HCT116 (cell line): ENCODE data around the gene GRIK4. TPM values are rescaled to one million over a fixed set of nuclear protein-coding genes. Genes with fewer than 3 reads are reported as not detected.

Source experiments
- ATAC-seq: fragments of 200-7000 bp; cut with Tn5 transposase; 2 replicates; pipeline ENCODE4 v1.9.1; 2020; ENCODE audit warnings: mild to moderate bottlenecking, moderate library complexity
- BruUV-seq: library from RNA; stranded (reverse); fragments of 400-500 nt; replicated peaks from 2 replicates; lab custom pipeline; 2021; lab: Mats Ljungman, UMichigan
- CTCF ChIA-PET: fragments of 300-600 bp; sonication (Branson Sonifier 250); formaldehyde crosslinking; loops from one replicate; lab custom pipeline; 2021; ENCODE audit warnings: antibody characterized with exemption; lab: Charles Lee
- POLR2A ChIA-PET: fragments of 300-600, 350-600 bp; sonication (Branson Sonifier 250); formaldehyde crosslinking; loops from one replicate; lab custom pipeline; 2021; ENCODE audit warnings: antibody characterized with exemption; lab: Charles Lee
- RAD21 ChIA-PET, 2 experiments: fragments of 300-600 bp; sonication (Branson Sonifier 250); formaldehyde crosslinking; loops; one replicate each; lab custom pipeline; 2023; ENCODE audit warnings: low total read pairs in 2 of 2; ENCODE audit not compliant: uncharacterized antibody in 2 of 2, unreplicated experiment in 2 of 2, low non-redundant PET in 1 of 2; lab: Charles Lee
- DNase-seq: peaks from one replicate; pipeline ENCODE4 v3.0.0-alpha.2; 2010; ENCODE audit warnings: low read depth, low spot score
- H2AFZ ChIP-seq: fragments of 200-600 bp; shearing (Covaris generic), sonication (generic); 2 replicates; pipeline ENCODE4 v1.6.1; 2017; ENCODE audit warnings: low read depth, mixed run types, mixed read lengths, antibody characterized with exemption, low read length; ENCODE audit not compliant: poor library complexity, severe bottlenecking
- H3K27ac ChIP-seq: 2 replicates; pipeline ENCODE4 v1.5.1; 2012; ENCODE audit warnings: low read depth, low read length
- H3K27me3 ChIP-seq: fragments of 200-600 bp; sonication (generic); 2 replicates; pipeline ENCODE4 v1.6.1; 2016; ENCODE audit warnings: mixed run types, low read length, mixed read lengths; ENCODE audit not compliant: insufficient read depth
- H3K36me3 ChIP-seq, 2 experiments: fragments of 200-500 bp in 1 of 2; fragments of 200-600 bp in 1 of 2; sonication (Bioruptor generic) in 1 of 2; sonication (generic) in 1 of 2; 2 replicates each; pipeline versions ENCODE4 v1.5.1 to v1.6.1; 2014 to 2016; ENCODE audit warnings: low read length in 2 of 2, inconsistent platforms in 1 of 2, mixed read lengths in 1 of 2, mixed run types in 1 of 2; ENCODE audit not compliant: insufficient read depth in 2 of 2, control insufficient read depth in 1 of 2
- H3K4me1 ChIP-seq, 2 experiments: fragments of 200-600 bp in 1 of 2; sonication (generic) in 1 of 2; 2 replicates each; pipeline versions ENCODE4 v1.5.1 to v1.6.1; 2012 to 2017; ENCODE audit warnings: low read length in 2 of 2, inconsistent platforms in 1 of 2, mild to moderate bottlenecking in 1 of 2, mixed read lengths in 1 of 2, mixed run types in 1 of 2, moderate library complexity in 1 of 2; ENCODE audit not compliant: insufficient read depth in 2 of 2, control insufficient read depth in 1 of 2
- H3K4me2 ChIP-seq: fragments of 200-600 bp; sonication (generic); 2 replicates; pipeline ENCODE4 v1.6.1; 2017; ENCODE audit warnings: mixed run types, low read length, mixed read lengths
- H3K4me3 ChIP-seq, 2 experiments: fragments of 200-600 bp in 1 of 2; sonication (generic) in 1 of 2; replicated peaks in 1 of 2; 2 replicates each; pipeline ENCODE4 v1.5.1; 2011 to 2016; ENCODE audit warnings: low read length in 2 of 2, control low read depth in 1 of 2, low read depth in 1 of 2, mild to moderate bottlenecking in 1 of 2, mixed read lengths in 1 of 2, mixed run types in 1 of 2
- H3K79me2 ChIP-seq: fragments of 200-600 bp; sonication (generic); 2 replicates; pipeline ENCODE4 v1.6.1; 2017; ENCODE audit warnings: mild to moderate bottlenecking, mixed run types, low read length, moderate library complexity, mixed read lengths; ENCODE audit not compliant: insufficient read depth
- H3K9ac ChIP-seq: fragments of 200-600 bp; sonication (generic); 2 replicates; pipeline ENCODE4 v1.6.1; 2016; ENCODE audit warnings: low read length, mixed read lengths
- H3K9me2 ChIP-seq: fragments of 200-600 bp; sonication (generic), shearing (Covaris generic); 2 replicates; pipeline ENCODE4 v1.6.1; 2017; ENCODE audit warnings: mixed run types, mild to moderate bottlenecking, moderate library complexity; ENCODE audit not compliant: insufficient read depth
- H3K9me3 ChIP-seq, 2 experiments: fragments of 200-500 bp in 1 of 2; fragments of 200-600 bp in 1 of 2; sonication (Bioruptor generic) in 1 of 2; sonication (generic) in 1 of 2; 2 replicates each; pipeline ENCODE4 v1.6.1; 2014 to 2017; ENCODE audit warnings: low read length in 2 of 2, mixed read lengths in 2 of 2, inconsistent platforms in 1 of 2, low read depth in 1 of 2, mild to moderate bottlenecking in 1 of 2, mixed run types in 1 of 2, moderate library complexity in 1 of 2; ENCODE audit not compliant: control insufficient read depth in 1 of 2, insufficient read depth in 1 of 2
- H4K20me1 ChIP-seq: fragments of 200-600 bp; sonication (generic), shearing (Covaris generic); 2 replicates; pipeline ENCODE4 v1.6.1; 2017; ENCODE audit warnings: mixed run types, mild to moderate bottlenecking, moderate library complexity; ENCODE audit not compliant: insufficient read depth
- RAD21 ChIP-seq: IDR thresholded peaks from 2 replicates; pipeline ENCODE4 v1.6.1; 2012; ENCODE audit warnings: low read depth, mild to moderate bottlenecking
- SP1 ChIP-seq: IDR thresholded peaks from 2 replicates; pipeline ENCODE4 v1.6.1; 2012; ENCODE audit warnings: low read depth
- YY1 ChIP-seq: IDR thresholded peaks from 2 replicates; pipeline ENCODE4 v1.6.1; 2011; ENCODE audit warnings: low read length, low read depth, moderate library complexity, mild to moderate bottlenecking; ENCODE audit not compliant: insufficient replicate concordance; ENCODE audit errors: extremely low read depth
- intact Hi-C: fragments of 100-400 bp; cut with micrococcal nuclease; formaldehyde crosslinking; loops from 2 replicates; pipeline ENCODE4 v1.10.0; 2022
- total RNA-seq: library from RNA; stranded (reverse); gene quantifications from one replicate; pipeline ENCODE4 v1.2.1, GENCODE V29; 2021; ENCODE audit not compliant: unreplicated experiment
- TF ChIP-seq, protein P1 (sequence below): IDR thresholded peaks from 2 replicates; pipeline ENCODE4 v1.6.1; 2011; ENCODE audit warnings: mild to moderate bottlenecking, low read length, moderate library complexity; ENCODE audit not compliant: insufficient replicate concordance; ENCODE audit errors: extremely low read depth
- TF ChIP-seq, protein P2 (sequence below), 3 experiments: fragments of 200-600 bp in 1 of 3; sonication (generic) in 1 of 3; IDR thresholded peaks in 2 of 3; conservative IDR thresholded peaks in 1 of 3; 2 replicates each; pipeline ENCODE4 v1.5.1; 2012 to 2017; ENCODE audit warnings: low read depth in 2 of 3, low read length in 2 of 3, antibody characterized with exemption in 1 of 3, borderline replicate concordance in 1 of 3, control low read depth in 1 of 3, mild to moderate bottlenecking in 1 of 3, mixed read lengths in 1 of 3, mixed run types in 1 of 3, moderate library complexity in 1 of 3; ENCODE audit not compliant: insufficient read depth in 1 of 3

Gene GRIK4
- total RNA-seq, 1 experiment from 2014 or later: 0.52 TPM

DNA sequence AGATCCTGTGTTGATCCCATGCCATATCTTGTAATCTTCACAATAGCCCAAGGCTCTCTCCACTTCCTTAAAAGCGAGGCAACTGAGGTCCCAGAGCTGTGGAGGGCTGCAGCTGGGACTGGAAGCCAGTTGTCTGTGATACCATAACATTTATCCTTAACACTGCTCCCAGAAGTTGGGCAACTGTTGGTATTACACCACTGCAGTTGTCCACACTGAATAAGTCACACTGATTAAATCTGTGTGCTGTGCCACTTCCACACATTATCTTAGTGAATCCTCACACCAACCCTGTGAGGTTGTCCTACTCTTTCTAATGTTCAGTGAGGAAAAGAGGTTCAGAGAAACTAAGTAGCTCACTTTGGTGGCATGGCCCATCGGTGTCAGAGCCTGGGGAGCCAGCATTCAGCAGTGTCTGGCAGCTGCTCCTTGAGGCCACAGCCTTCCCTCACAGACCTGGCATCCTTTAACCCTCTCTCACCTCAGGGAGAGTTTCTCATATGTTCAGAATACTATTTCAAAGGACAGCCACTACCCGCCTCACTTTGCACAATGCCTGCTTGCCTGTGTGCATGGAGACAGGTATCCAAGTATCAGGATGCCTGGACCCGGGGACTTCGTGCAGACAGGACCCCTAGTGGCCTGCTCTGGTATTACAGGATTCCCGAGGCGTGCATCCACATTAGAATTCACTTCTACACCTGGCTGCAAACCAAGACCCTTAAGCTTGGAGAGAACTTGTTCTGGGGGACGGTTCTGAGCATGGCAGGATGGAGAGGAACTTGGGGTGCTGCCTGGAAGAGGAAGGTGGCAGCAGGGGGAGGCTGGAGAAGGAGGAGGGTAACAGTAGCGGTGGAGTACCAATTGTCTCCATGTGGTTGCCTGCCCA is 290.5 kb downstream of the GRIK4 start:
- Histone ChIP-seq H3K4me3 (no peak overlapping the region), H3K27ac (no peak overlapping the region), H3K79me2 (no peaks in the 10 kb centered on the region), H3K27me3 (no peaks in the 10 kb centered on the region; the same call in 1 of the 2 replicates), H3K9me2 (no peaks in the 10 kb centered on the region), H3K9me3 (no peaks in the 10 kb centered on the region), H3K4me1 (peaks cover 9 to 14% of the 10 kb centered on the region in 2 experiments), H3K9ac (no peak overlapping the region), H3K4me2 (no peak overlapping the region), H2AFZ (no peak overlapping the region), H3K36me3 (no peaks in the 10 kb centered on the region), H4K20me1 (no peaks in the 10 kb centered on the region)
- DNase-seq (peak; percentile 32), ATAC-seq (peak; percentile 90)
- intact Hi-C loops: loop anchor here (2.0 kb wide), 1 partner anchor 291 kb away; the partner anchor contains the start of gene GRIK4
- RAD21 ChIA-PET: interaction anchor here (0.6 to 0.8 kb wide), 2 partner anchors 142 to 587 kb away, joined by 3 to 5 read pairs; no protein-coding TSS in a partner anchor
- CTCF ChIA-PET: interaction anchor here (0.7 to 1.4 kb wide), 3 partner anchors 50 to 291 kb away, joined by 3 to 4 read pairs (median 3); partner anchors contain the start of gene GRIK4
- no TSS peak for BruUV-seq
- TF ChIP-seq RAD21 (peak; percentile 76), YY1 (no peak), SP1 (no peak)
- TF ChIP-seq, protein P1, sequence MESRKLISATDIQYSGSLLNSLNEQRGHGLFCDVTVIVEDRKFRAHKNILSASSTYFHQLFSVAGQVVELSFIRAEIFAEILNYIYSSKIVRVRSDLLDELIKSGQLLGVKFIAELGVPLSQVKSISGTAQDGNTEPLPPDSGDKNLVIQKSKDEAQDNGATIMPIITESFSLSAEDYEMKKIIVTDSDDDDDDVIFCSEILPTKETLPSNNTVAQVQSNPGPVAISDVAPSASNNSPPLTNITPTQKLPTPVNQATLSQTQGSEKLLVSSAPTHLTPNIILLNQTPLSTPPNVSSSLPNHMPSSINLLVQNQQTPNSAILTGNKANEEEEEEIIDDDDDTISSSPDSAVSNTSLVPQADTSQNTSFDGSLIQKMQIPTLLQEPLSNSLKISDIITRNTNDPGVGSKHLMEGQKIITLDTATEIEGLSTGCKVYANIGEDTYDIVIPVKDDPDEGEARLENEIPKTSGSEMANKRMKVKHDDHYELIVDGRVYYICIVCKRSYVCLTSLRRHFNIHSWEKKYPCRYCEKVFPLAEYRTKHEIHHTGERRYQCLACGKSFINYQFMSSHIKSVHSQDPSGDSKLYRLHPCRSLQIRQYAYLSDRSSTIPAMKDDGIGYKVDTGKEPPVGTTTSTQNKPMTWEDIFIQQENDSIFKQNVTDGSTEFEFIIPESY: no peak
- TF ChIP-seq, protein P2, sequence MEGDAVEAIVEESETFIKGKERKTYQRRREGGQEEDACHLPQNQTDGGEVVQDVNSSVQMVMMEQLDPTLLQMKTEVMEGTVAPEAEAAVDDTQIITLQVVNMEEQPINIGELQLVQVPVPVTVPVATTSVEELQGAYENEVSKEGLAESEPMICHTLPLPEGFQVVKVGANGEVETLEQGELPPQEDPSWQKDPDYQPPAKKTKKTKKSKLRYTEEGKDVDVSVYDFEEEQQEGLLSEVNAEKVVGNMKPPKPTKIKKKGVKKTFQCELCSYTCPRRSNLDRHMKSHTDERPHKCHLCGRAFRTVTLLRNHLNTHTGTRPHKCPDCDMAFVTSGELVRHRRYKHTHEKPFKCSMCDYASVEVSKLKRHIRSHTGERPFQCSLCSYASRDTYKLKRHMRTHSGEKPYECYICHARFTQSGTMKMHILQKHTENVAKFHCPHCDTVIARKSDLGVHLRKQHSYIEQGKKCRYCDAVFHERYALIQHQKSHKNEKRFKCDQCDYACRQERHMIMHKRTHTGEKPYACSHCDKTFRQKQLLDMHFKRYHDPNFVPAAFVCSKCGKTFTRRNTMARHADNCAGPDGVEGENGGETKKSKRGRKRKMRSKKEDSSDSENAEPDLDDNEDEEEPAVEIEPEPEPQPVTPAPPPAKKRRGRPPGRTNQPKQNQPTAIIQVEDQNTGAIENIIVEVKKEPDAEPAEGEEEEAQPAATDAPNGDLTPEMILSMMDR (IDR thresholded peaks at IDR 0.05 in 2 of 3, conservative IDR thresholded peaks at IDR 0.05 in 1 of 3; ENCODE audit: borderline replicate concordance in 1 of 3, insufficient read depth in 1 of 3, low read depth in 2 of 3, low read length in 2 of 3): peak; percentile 69 to 95 (median 93); a peak in 5 of 6 replicates
- TF ChIP-seq, all 23 proteins: peak for 2
- POLR2A ChIA-PET: no interaction called here
